G401 (cell line): ENCODE measurements around the gene SETD3. TPM values are rescaled to one million over a fixed set of nuclear protein-coding genes. Genes with fewer than 3 reads are reported as not detected.

ENCODE experiments used
- DNase-seq: peaks from one replicate; pipeline ENCODE4 v3.0.0-alpha.2; 2015; ENCODE audit warnings: low spot score
- in situ Hi-C: cut with HindIII; loops from 2 replicates; pipeline ENCODE4 v1.10.0; 2016; ENCODE audit warnings: low sequenced_read_pairs, mixed read lengths
- total RNA-seq: library from RNA; depleted of rRNA; stranded (reverse); fragments of >200 nt; shearing (Covaris generic); gene quantifications from 2 replicates; pipeline ENCODE4 v1.2.3, GENCODE V29; 2014

Gene SETD3
- total RNA-seq, 1 experiment from 2014 or later = 54.9 TPM

GRCh38 chr14:99466758-99467157 lies 13.9 kb downstream of the SETD3 start:
- in situ Hi-C loops = no loop called here
- DNase-seq = no peak

- DNase-seq = no peak
- in situ Hi-C loops = no loop called here
Measured at GRCh38 chr14:99465288-99465687, 15.4 kb downstream of the SETD3 start.

- DNase-seq = no peak
- in situ Hi-C loops = no loop called here
Measured at GRCh38 chr14:99463974-99464373, 16.7 kb downstream of the SETD3 start.

- DNase-seq = no peak
- in situ Hi-C loops = no loop called here
Measured at GRCh38 chr14:99462210-99462609, 18.4 kb downstream of the SETD3 start.

GRCh38 chr14:99461411-99462085 lies 19.1 kb downstream of the SETD3 start:
- no peak for DNase-seq
- in situ Hi-C loops = no loop called here

- DNase-seq = no peak
- in situ Hi-C loops = no loop called here
Measured at GRCh38 chr14:99460793-99461192, 19.9 kb downstream of the SETD3 start.

- in situ Hi-C loops = no loop called here
- DNase-seq = no peak
Measured at GRCh38 chr14:99459481-99460100, 21.1 kb downstream of the SETD3 start.

GRCh38 chr14:99454246-99454645 lies 26.4 kb downstream of the SETD3 start:
- no peak for DNase-seq
- in situ Hi-C loops = no loop called here

GRCh38 chr14:99452968-99453367 lies 27.7 kb downstream of the SETD3 start:
- in situ Hi-C loops = no loop called here

GRCh38 chr14:99451234-99451633 lies 29.4 kb downstream of the SETD3 start:
- in situ Hi-C loops = no loop called here
- no peak for DNase-seq

More at GRCh38 chr14:99452968-99453367, 27.7 kb downstream of the SETD3 start:
- DNase-seq = no peak

GRCh38 chr14:99450266-99450665 lies 30.4 kb downstream of the SETD3 start:
- DNase-seq = no peak
- in situ Hi-C loops = no loop called here

GRCh38 chr14:99447739-99448138 lies 32.9 kb downstream of the SETD3 start:
- in situ Hi-C loops = no loop called here
- no peak for DNase-seq

GRCh38 chr14:99445931-99446330 lies 34.7 kb downstream of the SETD3 start:
- no peak for DNase-seq
- in situ Hi-C loops = no loop called here

GRCh38 chr14:99441918-99442317 lies 38.7 kb downstream of the SETD3 start:
- in situ Hi-C loops = no loop called here
- DNase-seq = no peak

GRCh38 chr14:99441157-99441870 lies 39.3 kb downstream of the SETD3 start:
- DNase-seq = no peak
- in situ Hi-C loops = no loop called here

GRCh38 chr14:99440278-99440677 lies 40.4 kb downstream of the SETD3 start:
- in situ Hi-C loops = no loop called here
- DNase-seq = no peak

GRCh38 chr14:99437706-99438105 lies 43.0 kb downstream of the SETD3 start:
- DNase-seq = no peak
- in situ Hi-C loops = no loop called here

GRCh38 chr14:99436247-99437180 lies 44.1 kb downstream of the SETD3 start:
- no peak for DNase-seq
- in situ Hi-C loops = no loop called here

- in situ Hi-C loops = no loop called here
- DNase-seq = no peak
Measured at GRCh38 chr14:99435327-99435726, 45.3 kb downstream of the SETD3 start.
